Measurements from ENCODE around the gene IL7R. TPM values are rescaled to one million over a fixed set of nuclear protein-coding genes. Genes with fewer than 3 reads are reported as not detected.
A peak's percentile ranks its signal among the peaks of the same experiment; 100 is the strongest.

Gene IL7R
- total RNA-seq, 1 experiment from 2014 or later = 0.26 TPM

- BruUV-seq (replicated peaks) = no TSS peak
- POLR2A ChIA-PET = interaction anchor here (1.0 kb wide), 1 partner anchor 23 kb away, joined by 4 read pairs; no protein-coding TSS in a partner anchor
- intact Hi-C loops (cut with micrococcal nuclease) = loop anchor here (5.0 kb wide), 1 partner anchor 87 kb away; no protein-coding TSS in a partner anchor
- H3K4me3 Mint-ChIP-seq (ENCODE audit: unreplicated experiment) = no peak overlapping the region
- no peaks in the 10 kb centered on the region for H3K27me3 Mint-ChIP-seq (ENCODE audit: insufficient read depth, unreplicated experiment)
- no peaks in the 10 kb centered on the region for H3K9me3 Mint-ChIP-seq (ENCODE audit: unreplicated experiment)
- peak overlapping the region; percentile 10 for H3K27ac Mint-ChIP-seq (ENCODE audit: low read depth, unreplicated experiment)
- CTCF ChIA-PET = interaction anchor here (0.6 to 1.1 kb wide), 3 partner anchors 65 to 142 kb away, joined by 3 to 5 read pairs (median 4); no protein-coding TSS in a partner anchor
- peaks cover 31% of the 10 kb centered on the region for H3K4me1 Mint-ChIP-seq (ENCODE audit: insufficient read depth, unreplicated experiment)
- no peak for TF ChIP-seq CTCF (IDR thresholded peaks at IDR 0.05; ENCODE audit: unreplicated experiment)
- DNase-seq (ENCODE audit: unreplicated experiment) = no peak
- H3K36me3 Mint-ChIP-seq (ENCODE audit: insufficient read depth, unreplicated experiment) = no peaks in the 10 kb centered on the region
Measured at GRCh38 chr5:35859101-35859661, 2.5 kb downstream of the IL7R start.

- BruUV-seq (replicated peaks) = no TSS peak
- Mint-ChIP-seq H3K9me3 (ENCODE audit: unreplicated experiment) (no peaks in the 10 kb centered on the region), H3K27ac (ENCODE audit: low read depth, unreplicated experiment) (no peak overlapping the region), H3K27me3 (ENCODE audit: insufficient read depth, unreplicated experiment) (no peaks in the 10 kb centered on the region), H3K4me3 (ENCODE audit: unreplicated experiment) (no peak overlapping the region), H3K36me3 (ENCODE audit: insufficient read depth, unreplicated experiment) (no peaks in the 10 kb centered on the region), H3K4me1 (ENCODE audit: insufficient read depth, unreplicated experiment) (peaks cover 17% of the 10 kb centered on the region)
- no peak for TF ChIP-seq CTCF (IDR thresholded peaks at IDR 0.05; ENCODE audit: unreplicated experiment)
- intact Hi-C loops (cut with micrococcal nuclease) = no loop called here
- POLR2A ChIA-PET = no interaction called here
- DNase-seq (ENCODE audit: unreplicated experiment) = no peak
- CTCF ChIA-PET = interaction anchor here (0.6 to 0.7 kb wide), 2 partner anchors 18 to 21 kb away, joined by 3 read pairs; no protein-coding TSS in a partner anchor
Measured at GRCh38 chr5:35860686-35861085, 4.0 kb downstream of the IL7R start.

GRCh38 chr5:35861718-35862117, 5.0 kb downstream of the IL7R start:
- H3K27ac Mint-ChIP-seq (ENCODE audit: low read depth, unreplicated experiment) = peak overlapping the region; percentile 39
- CTCF ChIA-PET = no interaction called here
- POLR2A ChIA-PET = interaction anchor here (0.6 to 0.8 kb wide), 2 partner anchors 11 to 24 kb away, joined by 3 to 4 read pairs; no protein-coding TSS in a partner anchor
- H3K4me3 Mint-ChIP-seq (ENCODE audit: unreplicated experiment) = no peak overlapping the region
- peaks cover 14% of the 10 kb centered on the region for H3K4me1 Mint-ChIP-seq (ENCODE audit: insufficient read depth, unreplicated experiment)
- intact Hi-C loops (cut with micrococcal nuclease) = no loop called here
- no TSS peak for BruUV-seq (replicated peaks)
- H3K36me3 Mint-ChIP-seq (ENCODE audit: insufficient read depth, unreplicated experiment) = no peaks in the 10 kb centered on the region
- no peak for DNase-seq (ENCODE audit: unreplicated experiment)
- no peak for TF ChIP-seq CTCF (IDR thresholded peaks at IDR 0.05; ENCODE audit: unreplicated experiment)
- H3K9me3 Mint-ChIP-seq (ENCODE audit: unreplicated experiment) = no peaks in the 10 kb centered on the region
- no peaks in the 10 kb centered on the region for H3K27me3 Mint-ChIP-seq (ENCODE audit: insufficient read depth, unreplicated experiment)

GRCh38 chr5:35862126-35862525, 5.4 kb downstream of the IL7R start:
- no TSS peak for BruUV-seq (replicated peaks)
- Mint-ChIP-seq H3K27ac (ENCODE audit: low read depth, unreplicated experiment) (peak overlapping the region; percentile 39), H3K9me3 (ENCODE audit: unreplicated experiment) (no peaks in the 10 kb centered on the region), H3K4me1 (ENCODE audit: insufficient read depth, unreplicated experiment) (peaks cover 10% of the 10 kb centered on the region), H3K27me3 (ENCODE audit: insufficient read depth, unreplicated experiment) (no peaks in the 10 kb centered on the region), H3K36me3 (ENCODE audit: insufficient read depth, unreplicated experiment) (no peaks in the 10 kb centered on the region), H3K4me3 (ENCODE audit: unreplicated experiment) (no peak overlapping the region)
- ChIA-PET POLR2A (interaction anchor here (0.6 to 0.8 kb wide), 2 partner anchors 10 to 23 kb away, joined by 3 to 4 read pairs; no protein-coding TSS in a partner anchor), CTCF (interaction anchor here (1.4 kb wide), 1 partner anchor 8 kb away, joined by 3 read pairs; no protein-coding TSS in a partner anchor)
- intact Hi-C loops (cut with micrococcal nuclease) = no loop called here
- DNase-seq (ENCODE audit: unreplicated experiment) = no peak
- no peak for TF ChIP-seq CTCF (IDR thresholded peaks at IDR 0.05; ENCODE audit: unreplicated experiment)

Data from MCF 10A (cell line).